ENCODE results near the gene SNW1. TPM values are rescaled to one million over a fixed set of nuclear protein-coding genes. Genes with fewer than 3 reads are reported as not detected.

SNW1 gene
- total RNA-seq, 2 experiments from 2014 or later: 134 to 135 TPM

DNA sequence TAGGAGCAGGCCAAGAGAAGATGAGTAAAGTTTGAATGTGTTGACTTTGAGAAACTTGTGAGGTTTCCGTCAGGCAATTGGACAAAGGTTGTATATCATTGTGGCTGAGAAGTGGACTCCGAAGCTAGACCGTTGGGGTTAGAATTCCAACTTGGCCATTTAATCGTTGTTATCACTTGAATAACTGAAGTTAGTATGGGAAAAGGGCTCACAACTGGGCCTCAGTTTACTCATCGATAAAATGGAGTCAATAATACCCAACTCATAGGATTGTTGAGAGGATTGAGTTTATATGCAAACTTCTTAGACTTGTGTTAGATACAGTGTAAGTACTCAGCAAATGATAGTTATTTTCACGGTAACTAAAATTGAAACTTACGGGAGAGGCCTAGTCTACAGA is 52.2 kb downstream of the SNW1 start:
- CTCF ChIA-PET: interaction anchor here (1.0 kb wide), 1 partner anchor 249 kb away, joined by 3 read pairs; no protein-coding TSS in a partner anchor
- no peak for ATAC-seq
- H3K36me3 Mint-ChIP-seq (ENCODE audit: low read depth): peaks cover 44% of the 10 kb centered on the region

DNA sequence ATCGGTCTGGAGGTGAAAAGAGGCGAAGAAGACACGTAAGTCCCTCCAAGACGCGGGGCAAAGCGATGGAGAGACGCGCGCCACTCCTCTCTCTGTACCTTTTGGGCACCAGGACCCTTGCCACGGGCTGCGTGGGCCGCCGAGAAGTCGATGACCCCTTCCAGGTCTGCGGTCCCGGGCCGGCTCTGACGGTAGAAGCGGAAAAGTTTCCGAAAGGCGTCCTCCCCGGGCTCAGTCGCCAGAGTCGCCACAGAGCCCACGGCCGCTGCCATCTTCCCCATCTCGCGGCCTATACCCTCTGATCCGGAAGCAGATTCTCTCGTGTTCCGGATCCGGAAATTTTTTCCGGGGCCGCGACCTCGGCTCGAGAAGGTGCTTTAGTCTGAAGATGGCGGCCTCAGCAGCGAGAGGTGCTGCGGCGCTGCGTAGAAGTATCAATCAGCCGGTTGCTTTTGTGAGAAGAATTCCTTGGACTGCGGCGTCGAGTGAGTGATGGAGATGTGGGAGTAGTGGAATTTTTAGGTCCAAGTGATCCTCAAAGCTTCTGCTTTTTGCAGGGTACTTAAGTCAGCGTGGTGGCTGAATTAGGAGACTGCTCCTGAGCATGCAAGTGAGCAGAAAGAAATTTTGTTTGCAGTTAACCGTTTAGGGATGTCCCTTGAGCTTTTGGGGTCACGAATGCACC is 53.1 kb downstream of the SNW1 start, which contains the start of the genes ALKBH1 and SLIRP:
Gene ALKBH1, minus strand, starts transcription at position 300 of the 685 bp plus-strand sequence. Its CDS starts 19 bp downstream, at position 281.
Gene SLIRP, plus strand, starts transcription at position 380 of the 685 bp plus-strand sequence. Its CDS starts 9 bp downstream, at position 389.
- no peaks in the 10 kb centered on the region for H3K27me3 Mint-ChIP-seq
- ChIA-PET CTCF (interaction anchor here (1.0 kb wide), 1 partner anchor 92 kb away, joined by 3 read pairs; the partner anchor contains the start of gene ADCK1), POLR2A (no interaction called here)
- intact Hi-C loops (cut with DNase I, micrococcal nuclease): loop anchor here (1.0 to 5.0 kb wide), 12 partner anchors 53 to 611 kb away; partner anchors contain the start of genes ADCK1 (in 2 of the 2), GSTZ1 (in 2 of the 2), SNW1 (in 2 of the 2) and SPTLC2 (in 2 of the 2)
- H3K4me1 Mint-ChIP-seq: peaks cover 45% of the 10 kb centered on the region
- DNase-seq (peak; percentile 93), ATAC-seq (peak; percentile 98)
- peak within 1 kb of the TSS; percentile 95 for H3K4me3 Mint-ChIP-seq
- peak within 1 kb of the TSS; percentile 94 for H3K27ac Mint-ChIP-seq
- no peaks in the 10 kb centered on the region for H3K9me3 Mint-ChIP-seq (ENCODE audit: low read depth)
- H3K36me3 Mint-ChIP-seq (ENCODE audit: low read depth): peaks cover 39% of the 10 kb centered on the region

More for the DNA sequence above, 52.2 kb downstream of the SNW1 start:
- Mint-ChIP-seq H3K27ac (peak overlapping the region; percentile 94), H3K27me3 (no peaks in the 10 kb centered on the region), H3K4me3 (peak overlapping the region; percentile 95), H3K9me3 (ENCODE audit: low read depth) (no peaks in the 10 kb centered on the region), H3K4me1 (peaks cover 48% of the 10 kb centered on the region)
- POLR2A ChIA-PET: interaction anchor here (1.2 kb wide), 1 partner anchor 11 kb away, joined by 5 read pairs; no protein-coding TSS in a partner anchor
- no peak for DNase-seq
- intact Hi-C loops (cut with DNase I, micrococcal nuclease): loop anchor here (1.0 to 5.0 kb wide), 10 partner anchors 53 to 611 kb away; partner anchors contain the start of genes ADCK1 (in 2 of the 2), GSTZ1 (in 2 of the 2), SNW1 (in 2 of the 2) and CIPC (in 1 of the 2)

DNA sequence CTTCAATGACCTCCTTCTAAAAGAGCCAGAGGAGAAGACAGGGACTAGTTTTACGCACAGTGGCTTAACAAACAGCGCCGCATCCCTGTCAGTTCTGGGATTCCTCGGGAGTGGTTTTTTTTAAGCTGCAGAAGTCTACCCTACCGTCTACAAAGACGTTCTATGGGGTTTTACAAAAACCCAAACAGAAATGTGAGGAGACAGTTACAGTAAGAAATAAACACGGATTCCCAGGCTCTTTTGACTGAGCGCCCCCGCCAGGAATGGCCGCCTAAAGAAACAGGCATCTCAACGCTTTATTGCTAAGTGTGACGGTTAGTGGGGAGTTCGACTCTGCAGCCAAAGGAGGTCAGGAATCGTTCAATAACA is 53.6 kb downstream of the SNW1 start:
- peak overlapping the region; percentile 94 for H3K27ac Mint-ChIP-seq
- H3K9me3 Mint-ChIP-seq (ENCODE audit: low read depth): no peaks in the 10 kb centered on the region
- H3K4me3 Mint-ChIP-seq: peak overlapping the region; percentile 95
- ChIA-PET CTCF (interaction anchor here (1.0 kb wide), 1 partner anchor 92 kb away, joined by 3 read pairs; the partner anchor contains the start of gene ADCK1), POLR2A (no interaction called here)
- H3K27me3 Mint-ChIP-seq: no peaks in the 10 kb centered on the region
- ATAC-seq (peak; percentile 21), DNase-seq (peak; percentile 49)
- H3K36me3 Mint-ChIP-seq (ENCODE audit: low read depth): peaks cover 34% of the 10 kb centered on the region
- intact Hi-C loops (cut with DNase I, micrococcal nuclease): loop anchor here in 1 of 2 experiments (1.0 to 5.0 kb wide), 5 partner anchors 91 to 610 kb away; partner anchors contain the start of genes CIPC, SPTLC2 and VIPAS39
- H3K4me1 Mint-ChIP-seq: peaks cover 41% of the 10 kb centered on the region

DNA sequence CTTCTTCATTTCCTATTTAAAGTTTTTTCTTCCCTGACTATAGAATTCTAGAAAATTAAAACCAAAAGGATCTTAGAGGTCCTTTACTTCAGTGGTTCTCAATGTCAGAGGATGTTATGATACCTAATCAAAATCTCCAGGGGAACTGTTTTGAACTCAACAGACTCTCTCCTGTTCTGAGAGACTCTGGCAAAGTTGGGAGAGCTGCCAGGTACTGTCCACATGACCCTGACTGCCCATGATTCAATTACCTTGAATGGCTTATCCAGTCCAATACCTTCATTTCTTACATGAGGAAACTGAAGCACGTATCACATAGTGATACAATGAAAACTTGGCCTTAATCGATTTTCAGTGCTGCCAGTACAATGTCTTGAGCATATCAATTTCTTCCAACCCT is 69.7 kb downstream of the SNW1 start:
- H3K27ac Mint-ChIP-seq: no peak overlapping the region
- peaks cover 46% of the 10 kb centered on the region for H3K36me3 Mint-ChIP-seq (ENCODE audit: low read depth)
- H3K4me1 Mint-ChIP-seq: no peaks in the 10 kb centered on the region
- no peak overlapping the region for H3K4me3 Mint-ChIP-seq
- intact Hi-C loops (cut with DNase I, micrococcal nuclease): no loop called here
- ChIA-PET POLR2A (interaction anchor here (0.8 kb wide), 1 partner anchor 13 kb away, joined by 3 read pairs; no protein-coding TSS in a partner anchor), CTCF (no interaction called here)
- no peaks in the 10 kb centered on the region for H3K27me3 Mint-ChIP-seq
- H3K9me3 Mint-ChIP-seq (ENCODE audit: low read depth): no peaks in the 10 kb centered on the region
- no peak for DNase-seq
- ATAC-seq: no peak

DNA sequence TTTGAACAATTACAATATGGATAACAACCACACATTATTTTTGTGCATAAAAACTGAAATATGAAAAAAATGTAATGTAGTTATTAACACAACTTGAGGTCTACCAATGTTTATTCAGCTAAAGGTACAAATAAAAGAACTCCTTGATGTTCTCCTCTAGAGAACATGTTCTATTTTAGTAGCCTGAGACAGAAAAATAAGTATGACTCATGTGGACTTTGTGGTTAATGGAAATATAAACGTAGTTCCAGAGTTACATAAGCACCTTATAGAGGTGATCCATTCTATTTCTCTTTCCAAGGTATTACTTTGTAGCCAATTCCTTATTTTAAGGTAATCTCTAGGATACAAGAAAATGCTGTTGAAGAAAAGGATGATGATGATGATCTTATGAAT is 78.8 kb downstream of the SNW1 start:
- ChIA-PET CTCF (no interaction called here), POLR2A (no interaction called here)
- no peak overlapping the region for H3K4me3 Mint-ChIP-seq
- H3K27ac Mint-ChIP-seq: no peak overlapping the region
- H3K36me3 Mint-ChIP-seq (ENCODE audit: low read depth): peaks cover 28% of the 10 kb centered on the region
- H3K9me3 Mint-ChIP-seq (ENCODE audit: low read depth): no peaks in the 10 kb centered on the region
- peaks cover 8% of the 10 kb centered on the region for H3K4me1 Mint-ChIP-seq
- no peak for ATAC-seq
- H3K27me3 Mint-ChIP-seq: no peaks in the 10 kb centered on the region
- no peak for DNase-seq
- intact Hi-C loops (cut with DNase I, micrococcal nuclease): no loop called here

DNA sequence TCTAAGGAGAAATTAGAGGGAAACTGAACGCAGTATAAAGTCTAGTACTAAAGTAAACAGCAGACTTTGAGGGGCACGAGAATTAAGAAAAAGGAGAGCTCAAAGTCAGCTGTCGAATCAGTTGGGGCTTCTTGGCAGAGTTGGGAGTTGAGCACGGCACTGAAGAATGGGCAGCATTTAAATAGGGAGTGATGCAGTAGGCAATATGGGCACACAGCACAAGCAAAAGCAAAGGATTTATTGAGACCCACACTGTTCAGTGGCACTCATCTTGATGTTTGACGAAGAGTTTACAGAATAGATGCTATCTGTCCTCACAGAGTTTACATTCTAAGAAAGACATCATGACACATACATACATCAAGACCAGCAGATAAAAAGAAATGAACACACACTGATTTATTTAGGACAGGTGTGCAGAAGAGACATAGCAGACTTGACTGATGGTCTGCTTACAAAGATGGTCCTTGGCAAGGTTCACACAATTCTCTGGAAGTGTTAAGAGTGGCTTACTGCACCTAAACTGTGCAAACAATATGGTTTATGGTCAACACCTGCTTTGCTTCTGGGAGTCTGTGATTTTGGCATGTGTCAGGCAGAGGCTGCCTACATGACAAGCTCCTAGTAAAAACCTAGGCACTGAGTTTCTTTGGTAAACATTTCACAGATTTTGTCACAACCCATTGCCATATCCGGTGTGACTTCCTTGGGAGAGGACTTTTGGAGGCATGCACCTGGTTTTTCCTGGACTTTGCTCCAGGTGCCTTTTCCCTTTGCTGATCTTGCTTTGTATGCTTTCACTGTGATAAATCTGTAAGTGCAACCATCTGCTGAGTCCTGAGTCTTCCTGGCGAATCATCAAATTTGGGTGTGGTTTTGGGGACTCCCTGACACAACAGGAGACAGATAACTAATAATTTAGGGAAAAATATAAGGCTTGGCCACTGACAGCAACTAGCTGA is 79.5 kb downstream of the SNW1 start:
- Mint-ChIP-seq H3K27ac (no peak overlapping the region), H3K27me3 (no peaks in the 10 kb centered on the region), H3K4me1 (peaks cover 8% of the 10 kb centered on the region), H3K36me3 (ENCODE audit: low read depth) (peaks cover 26% of the 10 kb centered on the region), H3K4me3 (no peak overlapping the region), H3K9me3 (ENCODE audit: low read depth) (no peaks in the 10 kb centered on the region)
- DNase-seq: no peak
- ATAC-seq: no peak
- POLR2A ChIA-PET: no interaction called here
- CTCF ChIA-PET: interaction anchor here (0.7 kb wide), 1 partner anchor 298 kb away, joined by 4 read pairs; no protein-coding TSS in a partner anchor
- intact Hi-C loops (cut with DNase I, micrococcal nuclease): no loop called here

DNA sequence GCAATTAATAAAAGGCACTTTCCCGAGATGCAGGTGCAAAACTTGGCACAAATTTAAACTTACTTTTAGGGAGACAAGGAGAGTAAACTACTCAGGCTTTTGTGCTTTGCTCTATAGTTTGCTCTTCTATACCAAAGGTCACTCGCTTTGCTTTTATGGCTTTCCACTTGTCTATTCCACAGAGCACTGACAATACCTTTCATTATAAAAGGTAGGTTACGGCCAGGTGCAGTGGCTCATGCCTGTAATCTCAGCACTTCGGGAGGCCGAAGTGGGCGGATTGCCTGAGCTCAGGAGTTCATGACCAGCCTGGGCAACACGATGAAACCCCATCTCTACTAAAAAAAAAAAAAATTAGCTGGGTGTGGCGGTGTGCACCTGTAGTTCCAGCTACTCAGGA is 86.0 kb downstream of the SNW1 start:
- CTCF ChIA-PET: no interaction called here
- H3K4me1 Mint-ChIP-seq: peaks cover 2% of the 10 kb centered on the region
- peaks cover 45% of the 10 kb centered on the region for H3K36me3 Mint-ChIP-seq (ENCODE audit: low read depth)

DNA sequence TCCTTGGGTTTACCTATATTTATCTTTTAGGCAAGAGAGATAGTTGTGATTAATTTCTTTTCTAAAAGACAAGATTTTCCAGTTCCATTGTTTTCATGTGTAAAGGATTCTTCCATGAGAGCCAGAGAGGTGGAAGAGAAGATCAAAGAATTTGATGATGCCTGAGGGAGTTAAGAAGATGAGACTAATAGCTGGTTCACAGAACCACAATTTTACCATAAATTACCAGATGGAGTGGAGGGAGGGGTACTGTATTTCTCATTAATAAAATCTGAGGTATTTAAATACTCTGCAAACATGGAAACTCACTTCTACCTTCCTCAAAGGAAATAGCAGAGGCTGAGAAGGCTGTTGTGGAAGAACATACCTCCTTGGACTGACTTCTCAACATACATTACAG is 87.8 kb downstream of the SNW1 start:
- Mint-ChIP-seq H3K27ac (no peak overlapping the region), H3K36me3 (ENCODE audit: low read depth) (peaks cover 32% of the 10 kb centered on the region), H3K4me1 (peaks cover under 1% of the 10 kb centered on the region), H3K27me3 (no peaks in the 10 kb centered on the region), H3K4me3 (no peak overlapping the region), H3K9me3 (ENCODE audit: low read depth) (no peaks in the 10 kb centered on the region)
- ChIA-PET POLR2A (no interaction called here), CTCF (no interaction called here)
- DNase-seq (no peak), ATAC-seq (no peak)
- intact Hi-C loops (cut with DNase I, micrococcal nuclease): no loop called here

More for the DNA sequence above, 86.0 kb downstream of the SNW1 start:
- POLR2A ChIA-PET: no interaction called here
- ATAC-seq: no peak
- H3K27ac Mint-ChIP-seq: no peak overlapping the region
- no peak for DNase-seq
- H3K4me3 Mint-ChIP-seq: no peak overlapping the region
- intact Hi-C loops (cut with DNase I, micrococcal nuclease): no loop called here
- no peaks in the 10 kb centered on the region for H3K27me3 Mint-ChIP-seq
- H3K9me3 Mint-ChIP-seq (ENCODE audit: low read depth): no peaks in the 10 kb centered on the region

Other genes starting within 250 kb of the SNW1 start
- gene SPTLC2, start 144.5 kb downstream of the SNW1 start, total RNA-seq: 10 to 100 TPM; 16.8 to 24.6 TPM
- 10 to 100 TPM; 16.3 to 16.8 TPM for gene ALKBH1, start 53.1 kb downstream of the SNW1 start, total RNA-seq
- 100 to 1,000 TPM; 143 to 156 TPM for gene SLIRP, start 53.1 kb downstream of the SNW1 start, total RNA-seq
- 1 to 10 TPM; 4.6 to 4.9 TPM for gene ADCK1, start 39.0 kb upstream of the SNW1 start, total RNA-seq